Ecto neural progenitor cell (in vitro differentiated cells): ENCODE measurements around the gene PISD.

Source experiments
- DNase-seq: peaks from one replicate; pipeline ENCODE4 v3.0.0-alpha.2; 2018; ENCODE audit warnings: low spot score

The PISD gene

DNA sequence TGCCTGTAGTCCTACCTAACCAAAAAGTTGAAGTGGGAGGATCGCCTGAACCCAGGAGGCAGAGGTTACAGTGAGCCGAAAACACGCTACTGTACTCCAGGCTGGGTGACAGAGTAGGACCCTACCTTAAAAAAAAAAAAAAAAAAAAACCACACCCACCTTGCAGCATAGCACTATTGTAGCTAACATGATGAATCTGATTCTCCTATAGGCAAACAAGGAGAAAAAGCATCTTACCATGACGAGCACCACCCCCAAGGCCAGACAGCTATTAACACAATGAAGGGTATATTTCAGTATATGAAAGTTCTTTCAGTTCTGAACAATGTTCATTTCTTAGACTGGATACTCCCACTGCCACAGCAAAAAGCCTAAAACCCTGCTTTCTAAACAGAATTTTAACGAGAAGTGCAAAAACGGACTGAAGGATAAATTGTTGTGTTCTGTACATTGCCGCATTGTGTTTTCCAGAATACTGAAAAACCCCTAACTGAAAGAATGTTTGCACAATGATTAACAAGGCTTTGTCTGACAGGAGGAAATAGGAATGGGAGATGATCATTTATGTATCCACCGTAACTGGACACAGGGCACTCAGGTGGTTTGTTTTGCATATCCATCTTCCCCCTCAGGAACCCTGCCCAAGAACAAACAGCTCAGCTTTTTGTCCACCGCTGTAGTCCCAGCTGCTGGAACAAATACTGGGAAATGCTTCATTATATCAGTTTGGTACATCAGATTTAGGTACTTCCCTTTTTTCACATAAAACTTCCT lies 8.9 kb downstream of the PISD start:
- DNase-seq, result no peak

- no peak for DNase-seq
Measured at GRCh38 chr22:31652088-31652487, 9.9 kb downstream of the PISD start.

DNA sequence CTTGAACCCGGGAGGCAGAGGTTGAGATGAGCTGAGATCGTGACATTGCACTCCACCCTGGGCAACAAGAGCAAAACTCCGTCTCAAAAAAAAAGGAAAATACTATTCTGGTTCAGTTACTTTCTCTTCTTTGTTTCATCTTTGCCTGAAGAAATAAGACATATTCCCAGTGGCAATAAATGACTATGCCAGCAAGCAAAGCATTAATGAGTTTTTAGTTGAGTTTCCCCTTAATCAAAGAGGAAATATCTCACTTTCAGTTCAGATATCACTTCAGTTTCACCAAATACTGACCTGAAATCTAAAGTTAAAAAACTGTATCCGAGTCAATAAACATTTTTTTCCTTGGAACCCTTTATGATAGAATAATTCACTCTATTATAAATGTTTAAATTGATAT lies 10.4 kb downstream of the PISD start:
- no peak for DNase-seq

DNA sequence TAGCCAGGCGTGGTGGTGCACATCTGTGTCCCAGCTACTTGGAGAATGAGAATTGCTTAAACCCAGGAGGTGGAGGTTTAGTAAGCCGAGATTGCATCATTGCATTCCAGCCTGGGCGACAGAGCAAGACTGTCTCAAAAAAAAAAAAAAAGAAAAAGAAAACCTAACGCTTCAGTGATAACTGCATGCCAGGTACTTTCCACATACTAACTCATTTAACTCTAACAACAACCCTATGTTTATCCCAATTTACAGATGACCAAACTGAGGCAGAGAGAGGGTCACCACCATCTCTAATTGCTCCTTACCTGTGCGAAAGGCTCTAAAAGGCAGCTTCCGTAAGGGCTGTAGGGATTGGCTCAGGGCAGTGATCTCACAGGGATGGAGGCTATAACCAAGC lies 11.6 kb downstream of the PISD start:
- no peak for DNase-seq

DNA sequence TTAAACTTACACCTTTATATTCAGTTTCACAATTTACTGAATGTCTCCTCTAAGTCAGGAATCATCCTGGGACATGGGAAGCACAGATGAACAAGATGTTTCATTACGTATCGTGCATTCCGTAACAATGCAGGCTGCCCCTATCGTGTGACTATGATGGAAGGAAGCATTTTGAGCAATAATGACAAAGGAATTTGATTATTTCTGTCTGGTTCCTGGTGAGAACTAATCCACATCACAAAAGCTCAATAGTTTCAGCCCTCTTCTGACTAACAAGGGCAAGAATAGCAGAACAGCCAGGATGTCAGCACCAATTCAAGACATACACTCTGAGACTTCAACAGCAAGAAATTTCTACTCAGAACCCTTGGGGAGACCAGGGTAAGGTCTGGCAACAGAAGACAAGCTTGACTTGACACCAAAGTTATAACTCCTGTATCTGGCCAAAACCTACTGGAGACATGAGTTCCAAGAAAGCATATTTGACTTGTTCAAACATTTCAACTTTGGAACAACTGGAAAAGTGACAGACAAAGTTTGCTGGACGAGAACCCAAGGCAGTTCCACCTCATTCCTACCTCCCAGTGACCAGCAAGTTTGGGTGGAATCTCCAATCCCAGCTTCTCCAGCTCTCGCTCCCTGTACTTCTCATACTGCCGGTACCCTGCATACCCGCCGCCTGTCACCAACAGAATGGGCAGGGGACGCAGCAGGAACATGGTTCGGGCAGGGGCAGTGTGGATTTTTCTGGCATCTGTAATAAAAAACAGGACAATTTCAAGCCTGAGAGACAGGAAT lies 14.3 kb downstream of the PISD start:
- DNase-seq, result no peak

DNA sequence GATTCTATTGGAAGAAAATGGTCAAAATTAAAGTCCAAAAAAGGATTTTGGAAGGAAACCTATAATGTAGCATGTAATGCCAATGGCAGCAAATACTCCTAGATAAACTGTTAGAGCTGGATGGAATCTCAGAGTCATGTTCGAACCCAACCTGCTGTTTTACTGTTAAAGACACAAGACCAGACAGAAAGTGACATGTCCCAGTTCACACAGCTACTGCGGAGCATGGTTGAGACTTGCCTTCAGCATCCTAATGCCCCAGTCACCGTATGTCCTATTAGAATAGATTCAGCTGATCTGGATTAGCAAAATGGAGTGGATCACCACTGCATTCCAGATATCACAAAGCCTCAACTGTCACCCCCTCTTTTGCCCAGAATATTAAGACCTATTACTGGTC lies 14.9 kb downstream of the PISD start:
- DNase-seq, result no peak

DNA sequence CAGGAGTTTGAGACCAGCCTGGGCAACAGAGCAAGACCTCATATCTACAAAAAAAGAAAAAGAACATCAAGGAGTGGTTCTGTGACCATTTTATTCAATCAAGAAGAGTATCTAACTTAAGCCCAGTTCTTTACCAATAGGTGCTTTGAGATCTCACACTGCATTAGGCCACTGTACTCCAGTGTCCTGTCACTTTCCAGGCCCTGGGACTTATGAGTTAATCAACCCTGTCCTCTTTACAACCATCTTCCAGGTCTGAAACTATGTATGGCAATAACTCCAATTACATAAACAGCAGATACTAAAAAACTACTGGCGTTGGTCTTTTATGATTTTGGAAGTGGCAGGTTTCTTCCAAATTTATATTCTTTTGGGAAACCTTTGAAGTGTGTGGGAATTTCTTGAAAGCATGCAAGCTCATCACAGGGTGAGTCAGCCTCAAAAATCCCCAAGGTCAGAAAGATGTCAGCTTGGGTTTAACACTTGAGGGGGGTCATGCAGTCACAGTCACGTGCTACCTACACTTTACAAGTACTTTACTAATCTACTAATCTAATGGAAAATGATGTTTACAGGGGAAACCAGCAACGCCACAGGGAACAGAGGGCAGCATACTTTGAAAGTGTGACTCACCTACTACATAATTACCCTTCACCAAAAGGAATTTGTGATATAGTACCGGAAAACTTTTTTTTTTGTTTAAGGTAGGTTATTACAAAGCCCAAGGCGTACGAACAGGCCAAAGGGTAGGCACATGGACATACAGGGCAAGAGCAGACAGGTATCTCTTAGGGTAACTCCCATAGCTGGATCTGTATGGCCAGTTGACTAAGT lies 15.6 kb downstream of the PISD start:
- DNase-seq, result no peak

GRCh38 chr22:31639436-31640039 lies 22.5 kb downstream of the PISD start:
- no peak for DNase-seq

DNA sequence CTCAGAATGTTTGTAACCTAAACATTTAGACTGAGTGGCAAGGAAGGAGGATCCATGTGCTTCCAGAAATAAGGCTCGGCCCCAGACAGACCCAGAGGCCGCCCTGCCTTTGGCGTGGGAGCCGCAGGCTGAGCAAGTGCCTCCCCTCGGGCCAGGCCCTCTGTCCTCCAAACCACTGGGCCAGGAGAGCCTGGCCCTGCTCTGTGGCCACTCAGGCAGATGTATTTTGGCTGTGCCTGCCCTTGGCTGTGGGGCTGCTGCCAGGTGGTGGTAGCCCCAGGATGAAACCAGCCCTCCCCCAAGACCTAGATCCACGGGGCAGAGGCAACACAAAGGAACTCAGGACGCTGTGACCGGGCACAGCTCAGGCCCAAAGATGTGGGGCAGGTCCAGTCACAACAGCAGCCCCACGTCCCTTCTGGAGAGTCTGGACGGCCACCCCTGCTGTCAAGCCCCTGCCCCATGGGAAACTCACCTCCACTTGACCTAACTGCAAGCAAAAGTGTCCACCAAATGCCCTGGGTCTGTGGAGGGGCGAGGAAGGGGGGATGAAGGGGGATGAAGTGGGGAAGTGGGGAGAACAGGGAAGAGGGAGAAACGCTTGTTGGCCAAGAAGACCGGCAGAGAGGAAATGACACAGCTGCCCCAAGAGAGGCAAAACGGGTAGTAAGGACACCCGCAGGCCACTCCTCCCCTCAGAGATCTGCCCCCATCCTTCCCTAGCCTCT lies 24.0 kb downstream of the PISD start:
- no peak for DNase-seq

DNA sequence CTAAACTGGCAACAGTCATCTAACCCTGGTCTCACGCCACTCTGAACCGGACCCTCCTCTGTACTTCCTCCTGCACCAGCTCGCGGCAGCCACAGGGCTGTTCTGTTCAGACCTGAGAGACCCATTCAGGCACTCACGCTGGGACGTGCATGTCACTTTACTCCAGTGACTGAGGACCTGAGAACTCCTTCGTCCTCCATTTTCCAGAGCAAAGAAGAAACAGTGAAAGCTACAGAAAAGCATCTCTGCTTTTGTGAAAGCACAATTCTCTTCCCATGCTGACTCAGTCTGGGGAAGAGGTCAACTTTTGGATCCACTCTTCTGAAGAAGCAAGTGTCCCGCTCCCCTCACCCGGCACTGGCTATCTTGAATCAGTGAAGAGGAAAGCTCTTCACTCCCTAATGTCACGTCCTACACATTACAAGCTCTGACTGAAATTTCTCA lies 24.5 kb downstream of the PISD start:
- no peak for DNase-seq

GRCh38 chr22:31635638-31636306 lies 26.2 kb downstream of the PISD start:
- no peak for DNase-seq

DNA sequence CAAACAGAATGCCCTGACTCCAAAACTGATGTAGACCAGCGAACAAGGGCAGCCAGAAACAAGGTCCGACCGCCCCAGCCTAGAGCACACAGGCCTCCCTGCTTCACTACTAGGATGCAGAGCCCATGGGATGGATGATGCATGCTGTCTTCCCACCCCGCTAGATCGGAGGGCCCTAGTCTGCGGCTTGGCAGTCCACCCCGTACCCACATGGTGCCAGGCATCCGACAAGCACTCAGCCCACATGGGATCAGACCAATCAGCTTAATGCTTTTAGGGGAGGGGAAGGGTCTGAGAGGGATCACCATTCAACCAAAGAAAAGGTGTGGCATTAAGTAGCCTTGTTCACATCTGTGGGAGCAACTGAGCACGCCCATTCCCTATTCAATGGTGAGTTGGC lies 30.6 kb downstream of the PISD start:
- DNase-seq, result no peak

GRCh38 chr22:31630331-31631329 lies 31.4 kb downstream of the PISD start:
- peak; percentile 81 for DNase-seq

DNA sequence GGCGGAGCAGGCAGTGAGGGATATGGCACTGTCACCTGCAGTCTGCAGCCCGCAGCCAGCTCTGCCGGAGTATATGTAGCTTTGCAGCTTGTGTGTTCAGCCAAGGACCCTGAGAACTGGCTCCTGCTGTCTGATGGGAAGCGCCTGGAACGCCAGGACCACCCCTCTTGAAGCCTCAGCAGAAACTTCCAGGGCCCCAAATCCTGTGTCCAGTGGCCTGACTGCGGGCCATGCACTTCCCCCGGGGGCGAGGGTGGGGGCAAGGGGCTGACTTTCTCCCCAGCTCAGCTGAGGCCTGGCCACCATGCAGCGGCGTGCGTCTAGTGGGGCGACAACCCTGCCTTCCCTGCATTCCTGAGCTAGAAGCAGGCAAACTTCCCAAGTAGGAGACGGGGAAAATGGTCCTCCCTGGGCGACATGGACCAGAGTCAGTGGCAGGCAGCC lies 32.3 kb downstream of the PISD start:
- DNase-seq, result no peak

DNA sequence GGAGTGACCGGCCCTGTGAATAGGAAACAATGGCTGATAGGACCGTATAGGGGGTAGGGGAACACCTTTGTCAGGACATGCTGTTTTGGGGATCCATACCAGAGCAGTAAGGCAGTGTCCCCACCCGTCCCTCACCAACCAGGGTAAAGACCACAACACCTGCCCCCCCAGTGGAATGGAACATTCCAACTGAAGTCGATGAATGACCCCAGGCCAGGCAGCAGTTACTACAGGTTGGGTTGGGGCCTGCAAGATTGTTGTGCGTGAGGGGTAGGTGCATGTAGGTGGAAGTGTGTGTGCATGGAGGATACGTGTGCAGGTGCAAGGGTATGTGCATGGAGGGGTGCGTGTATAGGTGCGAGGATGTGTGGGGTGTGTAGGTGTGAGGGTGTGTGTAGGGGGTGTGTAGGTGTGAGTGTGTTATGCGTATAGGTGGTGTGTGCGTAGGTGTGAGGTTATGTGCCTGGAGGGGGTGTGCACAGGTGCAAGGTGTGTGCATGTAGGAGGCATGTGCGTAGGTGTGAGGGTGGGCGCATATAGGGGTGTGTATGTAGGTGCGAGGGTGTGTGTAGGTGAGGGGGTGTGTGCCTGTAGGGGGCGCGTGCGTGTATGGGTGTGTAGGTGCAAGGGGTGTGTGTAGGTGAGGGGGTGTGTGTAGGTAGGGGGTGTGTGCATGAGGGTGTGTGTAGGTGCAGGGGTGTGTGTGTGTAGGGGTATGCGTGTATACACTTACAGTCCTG lies 32.9 kb downstream of the PISD start:
- DNase-seq, result peak; percentile 43

DNA sequence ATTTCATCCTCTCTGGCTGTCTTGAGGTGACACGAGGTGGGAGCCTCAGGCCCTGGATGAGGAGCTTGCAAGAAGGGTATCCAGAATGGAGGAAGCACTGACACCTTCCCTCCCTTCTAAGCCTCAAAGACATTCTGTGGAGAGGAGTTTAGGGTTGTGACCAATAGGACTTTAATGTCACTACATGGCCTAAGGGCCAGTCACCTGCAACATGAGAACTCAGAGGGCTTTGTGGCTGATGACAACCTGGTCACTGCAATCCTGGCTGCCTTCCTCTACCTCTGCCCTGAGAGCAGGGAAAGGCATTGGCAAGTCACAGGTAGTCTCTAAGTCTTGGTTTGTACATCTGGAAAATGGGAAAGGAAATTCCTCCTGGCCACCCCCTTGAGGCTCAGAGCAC lies 33.7 kb downstream of the PISD start:
- DNase-seq, result no peak

DNA sequence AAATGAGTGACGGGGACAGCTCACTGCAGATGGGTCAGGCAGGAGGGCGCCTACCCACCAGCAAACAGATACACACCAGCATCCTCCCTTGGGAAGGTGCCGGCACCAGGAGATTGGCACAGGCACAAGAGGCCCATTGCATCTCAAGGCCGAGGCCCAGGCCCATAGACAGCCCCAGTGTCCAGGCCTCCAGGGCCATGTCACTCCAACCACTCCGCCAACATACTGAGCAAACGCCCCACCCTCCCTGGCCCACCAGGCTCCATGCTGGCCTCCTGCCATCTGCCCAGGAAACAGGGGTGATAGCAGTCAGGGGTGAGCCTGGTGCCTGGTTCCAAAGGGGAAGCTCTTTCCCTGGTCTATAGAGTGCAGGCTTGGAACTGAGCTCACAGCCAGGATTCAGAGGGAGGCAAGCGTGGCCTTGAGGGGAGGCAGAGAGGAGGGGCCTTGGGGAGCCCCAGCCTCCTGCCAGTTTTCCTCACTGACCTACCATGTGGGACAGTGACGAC lies 34.7 kb downstream of the PISD start:
- DNase-seq, result no peak

GRCh38 chr22:31626427-31627150 lies 35.4 kb downstream of the PISD start:
- DNase-seq, result no peak
